LHCN-M2 (cell line): ENCODE results near the gene SLC1A1. TPM values are rescaled to one million over a fixed set of nuclear protein-coding genes. Genes with fewer than 3 reads are reported as not detected.

Experiments used
- DNase-seq: peaks from one replicate; pipeline ENCODE4 v3.0.0-alpha.2; 2012; ENCODE audit warnings: low read depth
- total RNA-seq: library from RNA; depleted of rRNA; stranded (reverse); fragments of >200 nt; gene quantifications from 2 replicates; pipeline ENCODE4 v1.2.3, GENCODE V29; 2014; rRNA removed

The SLC1A1 gene
- total RNA-seq, 1 experiment from 2014 or later: 3.7 TPM

DNA sequence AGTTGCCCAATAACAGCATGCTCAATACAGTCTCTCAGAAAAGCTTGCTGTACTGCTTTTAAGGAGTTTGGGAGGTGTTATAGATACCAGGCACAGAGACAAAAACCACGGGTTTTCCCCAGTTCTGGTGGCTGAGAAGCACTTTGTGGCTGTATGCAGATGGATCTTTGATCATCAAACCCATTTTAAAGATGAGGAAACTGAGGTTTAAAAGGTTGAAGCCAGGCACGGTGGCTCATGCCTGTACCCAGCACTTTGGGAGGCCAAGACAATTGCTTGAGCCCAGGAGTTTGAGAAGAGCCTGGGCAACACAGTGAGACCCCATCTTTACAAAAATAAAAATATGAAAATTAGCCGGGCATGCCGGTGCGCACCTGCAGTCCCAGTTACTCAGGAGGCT, 125.5 kb downstream of the SLC1A1 start:
- no peak for DNase-seq

DNA sequence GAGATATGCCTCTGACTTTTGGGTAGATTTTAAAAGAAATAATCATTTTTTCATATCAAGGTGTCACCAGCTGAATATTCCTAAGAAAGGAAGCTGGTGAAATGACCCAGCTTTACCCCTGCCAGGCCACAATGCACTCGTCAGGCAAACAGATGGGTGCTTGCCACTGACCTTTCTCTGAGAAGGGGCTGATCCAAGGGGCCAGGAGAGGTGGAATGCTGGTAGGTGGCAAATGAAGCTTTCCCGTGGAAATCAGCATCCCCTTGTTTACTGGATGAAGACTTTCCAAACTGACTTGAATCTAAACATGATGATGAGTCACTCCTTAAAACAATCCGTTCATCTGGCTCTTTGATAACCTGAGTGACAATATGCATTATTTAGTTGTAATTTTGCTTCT, 127.5 kb downstream of the SLC1A1 start:
- DNase-seq: no peak

DNA sequence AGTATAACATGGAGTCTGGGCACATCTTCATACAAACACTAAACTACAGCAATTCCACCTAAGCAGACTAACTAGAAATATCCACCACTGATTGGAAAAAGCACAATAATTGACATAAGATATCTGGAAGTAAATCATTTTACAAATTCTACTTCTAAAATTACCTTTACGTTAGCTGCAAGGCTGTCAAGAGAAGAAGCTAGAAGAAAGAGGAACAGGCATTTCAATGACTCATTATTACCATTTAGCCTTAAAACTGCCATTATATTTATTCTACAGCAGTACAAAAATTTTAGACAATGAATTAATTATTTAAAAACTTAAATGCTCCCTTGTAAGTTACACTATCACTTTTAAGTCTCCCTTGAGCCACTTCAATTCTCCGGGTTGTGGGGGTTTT, 128.4 kb downstream of the SLC1A1 start:
- no peak for DNase-seq

DNA sequence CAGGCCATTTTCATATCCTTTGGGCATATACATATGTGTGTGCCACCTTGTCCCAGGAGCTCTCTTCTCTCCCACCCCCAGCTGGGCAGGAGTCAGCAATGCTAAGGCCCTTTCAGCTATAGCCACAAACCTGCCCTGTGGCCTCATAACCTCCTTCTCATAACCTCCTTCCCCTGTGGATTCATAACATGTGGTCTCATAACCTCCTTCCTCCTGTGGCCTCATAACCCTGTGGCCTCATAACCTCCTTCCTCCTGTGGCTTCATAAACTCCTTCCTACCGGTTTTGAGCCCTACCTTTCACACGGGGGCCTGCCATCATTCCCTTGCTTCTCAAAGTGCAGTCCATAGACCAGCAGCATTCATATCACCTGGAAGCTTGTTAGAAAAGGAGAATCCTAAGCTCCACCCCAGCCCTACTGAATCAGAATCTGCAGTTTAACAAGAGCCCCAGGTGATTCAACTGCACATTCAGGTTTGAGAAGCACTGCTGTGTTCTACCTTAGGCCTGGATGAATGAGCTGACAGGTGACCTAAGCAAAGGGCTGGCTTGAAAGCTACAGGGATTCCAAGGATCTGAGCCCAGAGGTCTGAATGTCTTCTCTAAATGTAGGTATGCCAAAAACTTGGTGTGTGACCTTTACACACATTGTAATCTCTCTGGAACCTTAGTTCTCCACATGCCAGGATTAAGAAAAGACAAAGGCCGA, 129.9 kb downstream of the SLC1A1 start:
- DNase-seq: no peak

DNA sequence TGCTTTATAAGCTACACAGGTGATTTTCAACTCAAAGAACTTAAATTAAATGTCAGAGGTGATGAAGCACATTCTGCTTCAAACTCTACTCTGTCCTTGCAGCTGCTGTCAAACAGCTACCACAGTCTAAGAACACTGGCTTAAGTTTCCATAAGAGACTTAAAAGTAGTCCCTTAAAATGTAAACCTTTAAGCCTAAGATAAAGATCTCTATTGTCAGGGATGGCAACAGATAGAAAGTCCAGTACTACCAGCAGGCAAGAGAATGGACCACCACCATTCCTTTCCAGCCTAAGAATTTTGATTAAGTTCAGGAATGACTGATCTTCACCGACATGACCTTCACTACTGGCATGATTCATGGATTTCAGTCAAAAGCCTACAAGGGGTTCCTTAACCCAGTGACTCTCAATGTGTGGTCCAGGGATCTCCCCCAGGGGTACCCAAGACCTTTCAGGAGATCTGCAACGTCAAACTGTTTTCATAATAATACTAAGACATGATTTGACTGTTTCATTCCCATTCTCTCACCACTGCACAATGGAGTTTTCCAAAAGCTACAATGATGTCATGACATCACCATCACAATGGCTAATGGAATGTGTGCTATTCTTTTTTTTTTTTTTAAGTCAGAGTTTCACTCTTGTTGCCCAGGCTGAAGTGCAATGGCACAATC, 130.8 kb downstream of the SLC1A1 start:
- no peak for DNase-seq

- DNase-seq: no peak
Measured at GRCh38 chr9:4622016-4622415, 131.7 kb downstream of the SLC1A1 start.

DNA sequence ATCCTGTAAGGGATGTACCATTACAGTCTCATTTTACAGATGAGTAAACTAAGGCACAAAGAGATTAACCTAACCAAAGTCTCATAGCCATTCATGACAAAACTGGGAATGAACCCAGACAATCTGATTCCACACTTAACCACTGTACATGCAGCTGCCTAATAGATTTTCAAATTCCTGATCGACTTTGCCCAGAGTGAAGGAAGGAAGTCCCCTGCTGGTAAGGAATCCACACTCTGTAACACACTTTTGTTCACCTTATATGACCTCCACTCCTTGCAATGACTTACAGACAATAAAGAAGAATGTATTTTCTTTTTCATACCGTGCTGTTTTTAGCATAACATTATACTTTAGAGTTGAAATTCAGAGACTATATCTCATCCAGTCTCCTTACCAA, 140.6 kb downstream of the SLC1A1 start:
- no peak for DNase-seq

Other genes with a start within 250 kb of the SLC1A1 start
- gene GLIS3, start 190.4 kb upstream of the SLC1A1 start, total RNA-seq: 7.8 and 8.7 TPM in 2 replicates
- gene PLPP6, start 171.8 kb downstream of the SLC1A1 start, total RNA-seq: 7.2 and 8.1 TPM in 2 replicates
- gene SPATA6L, start 176.0 kb downstream of the SLC1A1 start, total RNA-seq: 0.19 TPM in 1 of 2 replicates, not detected in the other
- 19.1 and 19.4 TPM in 2 replicates for gene CDC37L1, start 189.1 kb downstream of the SLC1A1 start, total RNA-seq